ENCODE results near the gene COL4A4. TPM values are rescaled to one million over a fixed set of nuclear protein-coding genes. Genes with fewer than 3 reads are reported as not detected.

COL4A4 gene
- total RNA-seq, 4 donors from 2014 or later: 0.53 to 24.8 (median 0.95) TPM

DNA sequence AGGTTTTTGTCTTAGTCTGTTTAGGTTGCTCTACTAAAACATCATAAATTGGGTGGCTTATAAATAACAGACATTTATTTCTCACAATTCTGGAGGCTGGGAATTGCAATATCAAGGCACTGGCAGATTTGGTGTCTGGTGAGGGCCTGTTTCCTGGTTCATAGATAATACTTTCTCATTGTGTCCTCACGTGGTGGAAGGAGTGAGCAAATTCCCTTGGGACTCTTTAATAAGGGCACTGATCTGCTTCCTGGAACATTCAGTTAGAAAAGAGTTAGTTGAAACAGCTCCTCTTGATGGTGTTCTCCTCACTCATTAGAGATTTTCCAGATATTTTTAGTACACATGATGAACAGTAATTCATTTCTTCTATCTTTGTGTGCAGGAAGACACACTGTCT is 22.7 kb upstream of the COL4A4 start:
- TF ChIP-seq POLR2A (IDR thresholded peaks at IDR 0.05) (no peak), CTCF (IDR thresholded peaks at IDR 0.05) (no peak)
- H3K27me3 ChIP-seq: no peaks in the 10 kb centered on the region
- no peak overlapping the region for H3K4me3 ChIP-seq
- H3K36me3 ChIP-seq: no peaks in the 10 kb centered on the region
- no peak for DNase-seq
- H3K9me3 ChIP-seq: no peaks in the 10 kb centered on the region
- no peaks in the 10 kb centered on the region for H3K4me1 ChIP-seq
- no peak overlapping the region for H3K27ac ChIP-seq

- no peaks in the 10 kb centered on the region for H3K36me3 ChIP-seq
- no peak for DNase-seq
- H3K9me3 ChIP-seq: no peaks in the 10 kb centered on the region
- no peak for TF ChIP-seq POLR2A (IDR thresholded peaks at IDR 0.05)
- no peak for TF ChIP-seq CTCF (IDR thresholded peaks at IDR 0.05)
- no peaks in the 10 kb centered on the region for H3K4me1 ChIP-seq
- no peak overlapping the region for H3K4me3 ChIP-seq
- H3K27ac ChIP-seq: no peak overlapping the region
- no peaks in the 10 kb centered on the region for H3K27me3 ChIP-seq
Measured at GRCh38 chr2:227185615-227186232, 21.7 kb upstream of the COL4A4 start.

DNA sequence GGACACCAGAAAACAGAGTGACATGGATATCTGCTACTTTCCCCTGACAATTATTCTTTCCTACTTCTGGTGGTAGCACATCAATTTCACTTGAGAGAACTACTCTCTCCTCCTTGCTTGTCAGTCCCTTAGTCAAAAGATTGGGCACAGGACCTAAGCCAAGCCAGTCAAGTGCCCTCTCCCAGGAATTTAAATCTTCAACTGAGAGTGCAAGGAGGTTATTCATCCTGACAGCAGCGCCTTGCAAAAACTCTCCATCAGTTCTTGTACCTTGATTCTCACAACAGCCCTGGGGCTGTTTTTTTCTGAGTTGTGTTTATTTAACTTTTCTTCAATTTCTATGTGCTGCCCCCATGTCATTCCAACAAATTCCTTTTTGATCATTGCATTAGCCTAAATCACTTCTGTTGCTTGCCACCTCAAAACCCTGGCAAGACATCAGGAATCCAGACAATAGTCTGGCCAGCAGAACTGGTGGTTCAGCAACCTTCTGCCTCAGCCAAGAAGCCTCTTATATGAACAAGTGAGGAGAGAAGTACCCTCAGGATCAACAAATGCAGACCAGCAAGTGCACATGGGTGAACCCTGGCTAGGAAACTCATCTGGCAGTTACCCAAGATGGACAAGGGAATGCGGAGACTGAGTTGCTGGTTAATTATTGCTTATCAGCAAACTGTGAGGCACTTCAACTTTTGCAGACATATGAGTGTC is 19.8 kb upstream of the COL4A4 start:
- H3K4me3 ChIP-seq: no peak overlapping the region
- no peak overlapping the region for H3K27ac ChIP-seq
- H3K4me1 ChIP-seq: no peaks in the 10 kb centered on the region
- DNase-seq: no peak
- TF ChIP-seq POLR2A (IDR thresholded peaks at IDR 0.05): no peak
- TF ChIP-seq CTCF (IDR thresholded peaks at IDR 0.05): no peak
- no peaks in the 10 kb centered on the region for H3K36me3 ChIP-seq
- no peaks in the 10 kb centered on the region for H3K9me3 ChIP-seq
- H3K27me3 ChIP-seq: no peaks in the 10 kb centered on the region

DNA sequence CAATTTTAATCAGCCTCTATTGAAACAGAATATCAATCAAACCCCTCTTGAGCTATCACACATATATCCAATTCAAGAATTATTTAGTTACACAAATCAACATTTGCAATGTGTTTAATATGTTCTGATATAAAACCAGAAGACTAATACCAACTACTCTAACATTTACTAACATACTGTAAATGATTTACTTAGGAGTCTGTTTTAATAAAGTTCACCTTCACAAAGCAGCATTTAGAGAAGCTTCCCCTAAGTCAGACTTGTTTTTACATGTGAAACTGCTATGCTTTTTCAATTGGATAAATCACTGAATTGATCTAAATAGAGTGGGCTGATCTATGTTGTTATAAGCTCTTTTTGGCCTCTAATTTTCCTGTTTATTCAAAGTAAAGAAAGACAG is 18.8 kb upstream of the COL4A4 start:
- Histone ChIP-seq H3K36me3 (no peaks in the 10 kb centered on the region), H3K4me1 (no peaks in the 10 kb centered on the region), H3K27ac (no peak overlapping the region), H3K27me3 (no peaks in the 10 kb centered on the region), H3K9me3 (no peaks in the 10 kb centered on the region), H3K4me3 (no peak overlapping the region)
- DNase-seq: no peak
- TF ChIP-seq POLR2A (IDR thresholded peaks at IDR 0.05) (no peak), CTCF (IDR thresholded peaks at IDR 0.05) (no peak)

DNA sequence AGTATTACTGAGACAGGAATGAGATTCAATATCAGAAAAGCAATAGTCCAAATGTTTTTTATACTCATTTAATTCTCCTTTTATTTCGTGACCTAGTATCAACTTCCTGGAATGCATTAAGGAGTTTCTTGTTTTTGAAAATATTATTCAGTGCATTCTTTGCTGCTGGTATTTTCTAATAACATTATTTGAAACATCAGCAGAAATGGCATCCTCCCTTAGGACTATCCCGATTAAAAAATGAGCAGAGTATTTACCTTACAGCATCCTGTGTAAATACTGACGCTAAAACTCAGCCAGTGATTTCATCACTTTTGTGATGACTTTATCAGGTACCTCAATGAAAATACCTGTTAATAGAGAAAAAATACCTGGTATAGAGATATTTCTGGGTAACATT is 16.8 kb upstream of the COL4A4 start:
- H3K27me3 ChIP-seq: no peaks in the 10 kb centered on the region
- H3K27ac ChIP-seq: no peak overlapping the region
- no peak for DNase-seq
- TF ChIP-seq CTCF (IDR thresholded peaks at IDR 0.05) (no peak), POLR2A (IDR thresholded peaks at IDR 0.05) (no peak)
- H3K4me3 ChIP-seq: no peak overlapping the region
- no peaks in the 10 kb centered on the region for H3K4me1 ChIP-seq
- H3K36me3 ChIP-seq: no peaks in the 10 kb centered on the region
- no peaks in the 10 kb centered on the region for H3K9me3 ChIP-seq

All from Peyer's patch (tissue), 4 donors.